ENCODE results near the gene REPS2. TPM values are rescaled to one million over a fixed set of nuclear protein-coding genes. Genes with fewer than 3 reads are reported as not detected.

The REPS2 gene
- total RNA-seq, 6 donors from 2014 or later = 17.0 to 47.0 (median 29.4) TPM

GRCh38 chrX:17021851-17022604 lies 75.6 kb downstream of the REPS2 start:
- no peak for ATAC-seq (ENCODE audit: low FRiP score in 2 of 2)
- no peak for TF ChIP-seq POLR2A (IDR thresholded peaks at IDR 0.05)
- H3K4me1 ChIP-seq = peaks cover 0 to 5% (median 0%) of the 10 kb centered on the region in 4 donors
- no peak overlapping the region for H3K27ac ChIP-seq
- no peak overlapping the region for H3K4me3 ChIP-seq
- no peak for DNase-seq
- no peaks in the 10 kb centered on the region for H3K27me3 ChIP-seq
- no peaks in the 10 kb centered on the region for H3K9me3 ChIP-seq
- 61 to 70% methylated on average over 10 of the region's 10 CpGs for WGBS, 2 donors
- H3K36me3 ChIP-seq = no peaks in the 10 kb centered on the region

- Histone ChIP-seq H3K27ac (no peak overlapping the region), H3K4me1 (peaks cover 0 to 5% (median 0%) of the 10 kb centered on the region in 4 donors), H3K27me3 (no peaks in the 10 kb centered on the region), H3K36me3 (no peaks in the 10 kb centered on the region), H3K9me3 (no peaks in the 10 kb centered on the region), H3K4me3 (no peak overlapping the region)
- DNase-seq (no peak), ATAC-seq (ENCODE audit: low FRiP score in 2 of 2) (no peak)
- TF ChIP-seq EP300 (IDR thresholded peaks at IDR 0.05) = no peak
- no peak for TF ChIP-seq CTCF (IDR thresholded peaks at IDR 0.05)
- TF ChIP-seq POLR2AphosphoS5 (IDR thresholded peaks at IDR 0.05) = no peak
- TF ChIP-seq POLR2A (IDR thresholded peaks at IDR 0.05) = no peak
- WGBS, 2 donors = 78 to 85% methylated on average over 2 of the region's 2 CpGs
Measured at GRCh38 chrX:17023661-17024060, 77.2 kb downstream of the REPS2 start.

GRCh38 chrX:17024886-17025285 lies 78.4 kb downstream of the REPS2 start:
- no peak overlapping the region for H3K4me3 ChIP-seq
- no peak overlapping the region for H3K27ac ChIP-seq
- ATAC-seq (ENCODE audit: low FRiP score in 2 of 2) (no peak), DNase-seq (no peak)
- H3K4me1 ChIP-seq = peaks cover 0 to 5% (median 0%) of the 10 kb centered on the region in 4 donors
- H3K27me3 ChIP-seq = no peaks in the 10 kb centered on the region
- WGBS, 2 donors = 52 to 63% methylated on average over 8 to 11 of the region's 11 CpGs
- no peaks in the 10 kb centered on the region for H3K36me3 ChIP-seq
- H3K9me3 ChIP-seq = no peaks in the 10 kb centered on the region
- TF ChIP-seq CTCF (IDR thresholded peaks at IDR 0.05) (no peak), POLR2AphosphoS5 (IDR thresholded peaks at IDR 0.05) (no peak), POLR2A (IDR thresholded peaks at IDR 0.05) (no peak), EP300 (IDR thresholded peaks at IDR 0.05) (no peak)

DNA sequence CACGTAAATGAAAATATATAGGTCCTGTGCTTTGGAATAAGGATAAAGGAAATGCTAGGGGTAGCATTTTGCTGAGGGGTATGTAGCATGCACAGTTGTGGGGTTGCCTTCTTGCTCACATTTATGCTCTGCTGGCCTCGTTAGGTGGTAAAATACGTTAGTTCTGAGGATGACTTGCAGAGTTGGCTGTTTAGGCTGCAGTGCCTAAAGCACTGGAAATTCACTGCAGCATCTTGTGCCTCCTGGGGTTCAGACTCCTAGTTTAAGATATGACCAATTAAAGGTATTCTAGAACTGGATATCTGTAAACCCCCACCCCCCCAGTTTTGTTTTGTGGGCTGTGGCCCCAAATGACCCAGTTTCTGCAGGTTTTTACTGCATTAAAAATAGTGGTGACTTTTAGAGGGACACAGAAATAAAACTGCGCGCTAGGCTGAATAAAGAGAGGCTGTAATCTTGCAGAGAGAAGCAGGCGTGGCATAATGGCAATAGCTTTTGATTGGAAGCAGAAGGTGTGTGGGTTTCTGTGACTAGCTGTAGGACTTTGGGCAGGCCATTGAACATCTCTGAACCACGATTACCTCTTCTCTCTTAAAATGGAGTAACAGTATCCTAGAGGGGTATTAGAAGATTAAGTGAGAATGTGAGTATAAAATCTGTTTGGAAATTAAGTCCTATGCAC lies 79.3 kb downstream of the REPS2 start:
- TF ChIP-seq POLR2A (IDR thresholded peaks at IDR 0.05) = no peak
- no peak for TF ChIP-seq EP300 (IDR thresholded peaks at IDR 0.05)
- no peak for TF ChIP-seq POLR2AphosphoS5 (IDR thresholded peaks at IDR 0.05)
- Histone ChIP-seq H3K27me3 (no peaks in the 10 kb centered on the region), H3K27ac (no peak overlapping the region), H3K4me3 (no peak overlapping the region), H3K4me1 (peaks cover 0 to 5% (median 0%) of the 10 kb centered on the region in 4 donors), H3K9me3 (no peaks in the 10 kb centered on the region), H3K36me3 (no peaks in the 10 kb centered on the region)
- no peak for ATAC-seq (ENCODE audit: low FRiP score in 2 of 2)
- WGBS, 2 donors = 77 to 98% methylated on average over 7 of the region's 7 CpGs
- no peak for DNase-seq

GRCh38 chrX:17027931-17028330 lies 81.5 kb downstream of the REPS2 start:
- Histone ChIP-seq H3K27me3 (no peaks in the 10 kb centered on the region), H3K36me3 (no peaks in the 10 kb centered on the region)
- DNase-seq = no peak

More at GRCh38 chrX:17027931-17028330, 81.5 kb downstream of the REPS2 start:
- Histone ChIP-seq H3K4me3 (no peak overlapping the region), H3K4me1 (peaks cover 0 to 2% (median 0%) of the 10 kb centered on the region in 4 donors), H3K9me3 (no peaks in the 10 kb centered on the region), H3K27ac (no peak overlapping the region)
- no peak for ATAC-seq (ENCODE audit: low FRiP score in 2 of 2)
- WGBS, 2 donors = 67 to 100% methylated on average over 1 to 2 of the region's 2 CpGs
- TF ChIP-seq CTCF (IDR thresholded peaks at IDR 0.05) (no peak), POLR2AphosphoS5 (IDR thresholded peaks at IDR 0.05) (no peak), EP300 (IDR thresholded peaks at IDR 0.05) (no peak), POLR2A (IDR thresholded peaks at IDR 0.05) (no peak)

Measured in upper lobe of left lung (tissue), 6 donors.